Right atrium auricular region (tissue), 2 donors: ENCODE results near the gene OSBPL3. TPM values are rescaled to one million over a fixed set of nuclear protein-coding genes. Genes with fewer than 3 reads are reported as not detected.
A peak's percentile ranks its signal among the peaks of the same experiment; 100 is the strongest.

Source experiments
- DNase-seq: peaks from one replicate; pipeline ENCODE4 v3.0.0-alpha.2; 2019; ENCODE audit warnings: low spot score
- H3K27ac ChIP-seq, 2 donors: fragments of 200-600 bp; sonication (generic); 1 replicate in 1 of 2; 2 replicates in 1 of 2; pipeline ENCODE4 v1.5.1; 2016 to 2019
- H3K27me3 ChIP-seq, 2 donors: fragments of 200-600 bp; sonication (generic); one replicate each; pipeline versions ENCODE4 v1.5.1 to v1.6.0; 2017 to 2019
- H3K36me3 ChIP-seq: fragments of 200-600 bp; sonication (generic); one replicate; pipeline ENCODE4 v1.5.1; 2016
- H3K4me1 ChIP-seq, 2 donors: fragments of 200-600 bp; sonication (generic); one replicate each; pipeline versions ENCODE4 v1.5.1 to v1.6.0; 2017 to 2019
- H3K4me3 ChIP-seq, 2 donors: fragments of 200-600 bp; sonication (generic); 1 replicate in 1 of 2; 2 replicates in 1 of 2; pipeline ENCODE4 v1.5.1; 2017 to 2019; ENCODE audit warnings: mild to moderate bottlenecking in 1 of 2, moderate library complexity in 1 of 2
- H3K9me3 ChIP-seq, 2 donors: fragments of 200-600 bp; sonication (generic); one replicate each; pipeline ENCODE4 v1.5.1; 2019
- CTCF ChIP-seq, 2 donors: fragments of 200-600 bp; sonication (generic); IDR thresholded peaks; one replicate each; pipeline ENCODE4 v1.5.1; 2019; ENCODE audit warnings: antibody characterized with exemption in 2 of 2
- total RNA-seq, 2 donors: library from RNA; depleted of rRNA; stranded (reverse); fragments of >200 nt; gene quantifications; one replicate each; pipeline ENCODE4 v1.1.0, GENCODE V29; 2016

Gene OSBPL3
- total RNA-seq, 2 donors from 2014 or later: 4.8 to 6.7 TPM

- TF ChIP-seq CTCF (IDR thresholded peaks at IDR 0.05): no peak
- no peak for DNase-seq
- H3K36me3 ChIP-seq: no peaks in the 10 kb centered on the region
- H3K4me1 ChIP-seq: peaks cover 0 to 5% of the 10 kb centered on the region in 2 donors
- H3K4me3 ChIP-seq: no peak overlapping the region
- H3K27ac ChIP-seq: no peak overlapping the region
- H3K9me3 ChIP-seq: no peaks in the 10 kb centered on the region
- no peaks in the 10 kb centered on the region for H3K27me3 ChIP-seq
Observed at GRCh38 chr7:24781106-24781505, 198.9 kb downstream of the OSBPL3 start.

GRCh38 chr7:24779283-24779655 lies 200.7 kb downstream of the OSBPL3 start:
- peaks cover 0 to 5% of the 10 kb centered on the region in 2 donors for H3K4me1 ChIP-seq
- H3K27me3 ChIP-seq: no peaks in the 10 kb centered on the region
- H3K27ac ChIP-seq: peak overlapping the region; percentile 17 to 46
- no peak for DNase-seq
- no peaks in the 10 kb centered on the region for H3K9me3 ChIP-seq
- no peak overlapping the region for H3K4me3 ChIP-seq
- no peak for TF ChIP-seq CTCF (IDR thresholded peaks at IDR 0.05)
- no peaks in the 10 kb centered on the region for H3K36me3 ChIP-seq

GRCh38 chr7:24778543-24779282 lies 201.3 kb downstream of the OSBPL3 start:
- H3K4me1 ChIP-seq: peaks cover 0 to 5% of the 10 kb centered on the region in 2 donors
- no peaks in the 10 kb centered on the region for H3K9me3 ChIP-seq
- H3K27ac ChIP-seq: peak overlapping the region; percentile 17 to 46
- no peaks in the 10 kb centered on the region for H3K27me3 ChIP-seq
- peak; percentile 82 for DNase-seq
- H3K4me3 ChIP-seq: no peak overlapping the region
- TF ChIP-seq CTCF (IDR thresholded peaks at IDR 0.05): no peak
- H3K36me3 ChIP-seq: no peaks in the 10 kb centered on the region

- DNase-seq: no peak
- H3K27me3 ChIP-seq: no peaks in the 10 kb centered on the region
- TF ChIP-seq CTCF (IDR thresholded peaks at IDR 0.05): no peak
- H3K9me3 ChIP-seq: no peaks in the 10 kb centered on the region
- no peak overlapping the region for H3K27ac ChIP-seq
- H3K4me1 ChIP-seq: peaks cover 0 to 5% of the 10 kb centered on the region in 2 donors
- no peak overlapping the region for H3K4me3 ChIP-seq
- no peaks in the 10 kb centered on the region for H3K36me3 ChIP-seq
Observed at GRCh38 chr7:24777806-24778205, 202.2 kb downstream of the OSBPL3 start.

GRCh38 chr7:24773646-24774045 lies 206.3 kb downstream of the OSBPL3 start:
- Histone ChIP-seq H3K9me3 (no peaks in the 10 kb centered on the region), H3K4me3 (no peak overlapping the region), H3K4me1 (no peaks in the 10 kb centered on the region), H3K27me3 (no peaks in the 10 kb centered on the region), H3K36me3 (no peaks in the 10 kb centered on the region), H3K27ac (no peak overlapping the region)
- no peak for TF ChIP-seq CTCF (IDR thresholded peaks at IDR 0.05)
- DNase-seq: no peak

GRCh38 chr7:24769851-24770250 lies 210.1 kb downstream of the OSBPL3 start:
- H3K9me3 ChIP-seq: no peaks in the 10 kb centered on the region
- H3K4me3 ChIP-seq: no peak overlapping the region
- H3K27ac ChIP-seq: no peak overlapping the region
- peak; percentile 50 for DNase-seq
- H3K36me3 ChIP-seq: no peaks in the 10 kb centered on the region
- no peak for TF ChIP-seq CTCF (IDR thresholded peaks at IDR 0.05)
- no peaks in the 10 kb centered on the region for H3K27me3 ChIP-seq
- peaks cover 0 to 3% of the 10 kb centered on the region in 2 donors for H3K4me1 ChIP-seq
